ENCODE results near the gene SYT7. TPM values are rescaled to one million over a fixed set of nuclear protein-coding genes. Genes with fewer than 3 reads are reported as not detected.

The SYT7 gene
- total and polyA plus RNA-seq, 2 of the 4 experiments (the other 2 are of a cell fraction), result under 0.01 to 0.19 TPM

GRCh38 chr11:61480261-61480993, 100.4 kb downstream of the SYT7 start:
- Histone ChIP-seq H2BK120ac (ENCODE audit: low read depth, low read length) (no peak overlapping the region), H4K8ac (ENCODE audit: low read depth in 2 of 2, low read length in 2 of 2) (no peak overlapping the region), H4K20me1 (ENCODE audit: insufficient read depth, low read length) (no peaks in the 10 kb centered on the region), H3K18ac (ENCODE audit: low read depth, low read length) (no peak overlapping the region), H4K5ac (ENCODE audit: low read depth, low read length) (no peak overlapping the region), H3K4me2 (ENCODE audit: low read depth, low read length) (no peak overlapping the region), H3K23ac (ENCODE audit: low read depth, low read length) (no peak overlapping the region), H3K9me1 (ENCODE audit: insufficient read depth, low read length) (no peaks in the 10 kb centered on the region), H4K91ac (ENCODE audit: insufficient read depth, low read depth, low read length) (no peak overlapping the region), H3K56ac (ENCODE audit: extremely low read depth, insufficient read depth, low read length) (no peak overlapping the region), H3K36me3 (ENCODE audit: control insufficient read depth, insufficient read depth, low read length) (no peaks in the 10 kb centered on the region), H3K4me3 (ENCODE audit: insufficient read depth, low read depth, low read length) (no peak overlapping the region), H3K9me3 (ENCODE audit: control insufficient read depth, insufficient read depth, low read length) (no peaks in the 10 kb centered on the region), H3K79me1 (ENCODE audit: low read depth in 1 of 2, low read length in 2 of 2) (no peaks in the 10 kb centered on the region), H2BK15ac (ENCODE audit: low read depth, low read length) (no peak overlapping the region), H2AK9ac (replicated peaks; ENCODE audit: low read depth, low read length, poor library complexity) (no peak overlapping the region), H2AK5ac (ENCODE audit: low read depth, low read length) (no peak overlapping the region), H3K9ac (ENCODE audit: low read depth, low read length) (no peak overlapping the region), H3K27me3 (ENCODE audit: control insufficient read depth, insufficient read depth, low read length) (peaks cover 17% of the 10 kb centered on the region; the same call in 1 of the 2 replicates), H2BK20ac (ENCODE audit: low read depth, low read length) (no peak overlapping the region), H3K27ac (ENCODE audit: insufficient read depth, low read length) (no peak overlapping the region), H3K14ac (replicated peaks; ENCODE audit: low read depth, low read length) (no peak overlapping the region), H3K4me1 (ENCODE audit: control insufficient read depth, insufficient read depth, low read length) (no peaks in the 10 kb centered on the region), H2BK5ac (ENCODE audit: low read depth, low read length, poor library complexity, severe bottlenecking) (no peak overlapping the region), H2AFZ (replicated peaks; ENCODE audit: low read length, poor library complexity) (no peak overlapping the region), H3K4ac (ENCODE audit: low read depth, low read length) (no peak overlapping the region)
- dilution Hi-C loops (cut with HindIII; ENCODE audit: low sequenced_read_pairs, unreplicated experiment), result no loop called here
- intact Hi-C loops (cut with micrococcal nuclease), result no loop called here
- no peak for ATAC-seq (ENCODE audit: low read depth)
- DNase-seq, result no peak
- in situ Hi-C loops (cut with MboI; ENCODE audit: low sequenced_read_pairs), result no loop called here
- ChIA-PET POLR2A (ENCODE audit: unreplicated experiment) (no interaction called here), CTCF (no interaction called here)
- TF ChIP-seq RCOR1 (IDR thresholded peaks at IDR 0.05; ENCODE audit: insufficient replicate concordance, low read length), result no peak
- no peak for TF ChIP-seq NFE2L2 (IDR thresholded peaks at IDR 0.05; ENCODE audit: low read depth, low read length)
- TF ChIP-seq, protein P1, sequence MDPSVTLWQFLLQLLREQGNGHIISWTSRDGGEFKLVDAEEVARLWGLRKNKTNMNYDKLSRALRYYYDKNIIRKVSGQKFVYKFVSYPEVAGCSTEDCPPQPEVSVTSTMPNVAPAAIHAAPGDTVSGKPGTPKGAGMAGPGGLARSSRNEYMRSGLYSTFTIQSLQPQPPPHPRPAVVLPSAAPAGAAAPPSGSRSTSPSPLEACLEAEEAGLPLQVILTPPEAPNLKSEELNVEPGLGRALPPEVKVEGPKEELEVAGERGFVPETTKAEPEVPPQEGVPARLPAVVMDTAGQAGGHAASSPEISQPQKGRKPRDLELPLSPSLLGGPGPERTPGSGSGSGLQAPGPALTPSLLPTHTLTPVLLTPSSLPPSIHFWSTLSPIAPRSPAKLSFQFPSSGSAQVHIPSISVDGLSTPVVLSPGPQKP (IDR thresholded peaks at IDR 0.05; ENCODE audit: borderline replicate concordance, low read depth, low read length), result no peak
- no peak for TF ChIP-seq POLR2A (IDR thresholded peaks at IDR 0.05; ENCODE audit: low read depth, low read length)
- TF ChIP-seq CHD1 (IDR thresholded peaks at IDR 0.05; ENCODE audit: low read depth, low read length), result no peak
- no peak for TF ChIP-seq BHLHE40 (IDR thresholded peaks at IDR 0.05; ENCODE audit: low read depth, low read length)
- no peak for TF ChIP-seq RAD21 (IDR thresholded peaks at IDR 0.05; ENCODE audit: low read length)
- TF ChIP-seq, protein P2, sequence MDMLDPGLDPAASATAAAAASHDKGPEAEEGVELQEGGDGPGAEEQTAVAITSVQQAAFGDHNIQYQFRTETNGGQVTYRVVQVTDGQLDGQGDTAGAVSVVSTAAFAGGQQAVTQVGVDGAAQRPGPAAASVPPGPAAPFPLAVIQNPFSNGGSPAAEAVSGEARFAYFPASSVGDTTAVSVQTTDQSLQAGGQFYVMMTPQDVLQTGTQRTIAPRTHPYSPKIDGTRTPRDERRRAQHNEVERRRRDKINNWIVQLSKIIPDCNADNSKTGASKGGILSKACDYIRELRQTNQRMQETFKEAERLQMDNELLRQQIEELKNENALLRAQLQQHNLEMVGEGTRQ (IDR thresholded peaks at IDR 0.05; ENCODE audit: low read depth, low read length), result no peak
- no peak for TF ChIP-seq MAFK (IDR thresholded peaks at IDR 0.05; ENCODE audit: low read depth, low read length)
- no peak for TF ChIP-seq MXI1 (IDR thresholded peaks at IDR 0.05; ENCODE audit: borderline replicate concordance, low read depth, low read length)
- no peak for TF ChIP-seq SMC3 (IDR thresholded peaks at IDR 0.05; ENCODE audit: low read depth, low read length)
- TF ChIP-seq CEBPB (IDR thresholded peaks at IDR 0.05; ENCODE audit: low read depth, low read length), result no peak
- TF ChIP-seq FOS (IDR thresholded peaks at IDR 0.05; ENCODE audit: low read depth, low read length), result no peak
- no peak for TF ChIP-seq MAZ (IDR thresholded peaks at IDR 0.05; ENCODE audit: borderline replicate concordance, low read depth, low read length)
- no peak for TF ChIP-seq RFX5 (IDR thresholded peaks at IDR 0.05; ENCODE audit: low read depth, low read length)
- TF ChIP-seq, protein P3, sequence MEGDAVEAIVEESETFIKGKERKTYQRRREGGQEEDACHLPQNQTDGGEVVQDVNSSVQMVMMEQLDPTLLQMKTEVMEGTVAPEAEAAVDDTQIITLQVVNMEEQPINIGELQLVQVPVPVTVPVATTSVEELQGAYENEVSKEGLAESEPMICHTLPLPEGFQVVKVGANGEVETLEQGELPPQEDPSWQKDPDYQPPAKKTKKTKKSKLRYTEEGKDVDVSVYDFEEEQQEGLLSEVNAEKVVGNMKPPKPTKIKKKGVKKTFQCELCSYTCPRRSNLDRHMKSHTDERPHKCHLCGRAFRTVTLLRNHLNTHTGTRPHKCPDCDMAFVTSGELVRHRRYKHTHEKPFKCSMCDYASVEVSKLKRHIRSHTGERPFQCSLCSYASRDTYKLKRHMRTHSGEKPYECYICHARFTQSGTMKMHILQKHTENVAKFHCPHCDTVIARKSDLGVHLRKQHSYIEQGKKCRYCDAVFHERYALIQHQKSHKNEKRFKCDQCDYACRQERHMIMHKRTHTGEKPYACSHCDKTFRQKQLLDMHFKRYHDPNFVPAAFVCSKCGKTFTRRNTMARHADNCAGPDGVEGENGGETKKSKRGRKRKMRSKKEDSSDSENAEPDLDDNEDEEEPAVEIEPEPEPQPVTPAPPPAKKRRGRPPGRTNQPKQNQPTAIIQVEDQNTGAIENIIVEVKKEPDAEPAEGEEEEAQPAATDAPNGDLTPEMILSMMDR (conservative IDR thresholded peaks at IDR 0.05; ENCODE audit: low read depth, low read length), result no peak
- no CpG with 5 or more reads among the region's 15 CpGs for WGBS, 2 experiments (ENCODE audit: extremely low coverage in 2 of 2, insufficient read length in 1 of 2)
- BruUV-seq (replicated peaks), result no TSS peak

Measured in IMR-90 (cell line).